Liver (tissue), 3 donors: Measurements from ENCODE around the gene L1TD1.

Experiments used
- ATF3 ChIP-seq: IDR thresholded peaks from 2 replicates; pipeline ENCODE4 v1.6.1; 2016; ENCODE audit warnings: antibody characterized with exemption
- FOXA1 ChIP-seq: IDR thresholded peaks from 2 replicates; pipeline ENCODE4 v1.6.1; 2016; ENCODE audit warnings: antibody characterized with exemption
- JUND ChIP-seq, 2 donors: IDR thresholded peaks; 2 replicates each; pipeline ENCODE4 v1.6.1; 2016; ENCODE audit warnings: antibody characterized with exemption in 2 of 2
- REST ChIP-seq: IDR thresholded peaks from 2 replicates; pipeline ENCODE4 v1.6.1; 2016; ENCODE audit warnings: antibody characterized with exemption, mild to moderate bottlenecking
- SP1 ChIP-seq: IDR thresholded peaks from 2 replicates; pipeline ENCODE4 v1.6.1; 2018; ENCODE audit warnings: antibody characterized with exemption, mild to moderate bottlenecking
- TAF1 ChIP-seq: conservative IDR thresholded peaks from 2 replicates; pipeline ENCODE4 v1.6.1; 2016; ENCODE audit warnings: antibody characterized with exemption, mild to moderate bottlenecking
- TF ChIP-seq, protein P1 (sequence below): fragments of 150-350 bp; IDR thresholded peaks from 2 replicates; pipeline ENCODE4 v1.5.1; 2017; ENCODE audit warnings: improper control_type of control experiment, low read depth, low read length; ENCODE audit not compliant: missing input control
- donor health status: healthy.
- donor health status: healthy.

DNA sequence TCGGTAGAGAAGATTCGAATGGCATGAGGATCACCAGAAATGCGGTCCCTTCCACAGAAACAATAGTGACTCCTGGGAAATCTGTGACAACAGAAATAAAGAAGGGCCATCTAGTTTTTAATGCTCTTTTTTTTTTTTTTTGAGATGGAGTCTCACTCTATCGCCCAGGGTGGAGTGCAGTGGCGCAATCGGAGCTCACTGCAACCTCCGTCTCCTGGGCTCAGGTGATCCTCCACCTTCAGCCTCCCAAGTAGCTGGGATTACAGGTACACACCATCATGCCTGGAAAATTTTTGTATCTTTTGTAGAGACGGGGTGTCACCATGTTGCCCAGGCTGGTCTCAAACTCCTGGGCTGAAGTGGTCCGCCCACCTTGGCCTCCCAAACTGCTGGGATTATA, 43.9 kb downstream of the L1TD1 start:
- TF ChIP-seq JUND (IDR thresholded peaks at IDR 0.05) (no peak), FOXA1 (no peak), TAF1 (no peak), REST (no peak), SP1 (no peak), ATF3 (no peak)
- TF ChIP-seq, protein P1, sequence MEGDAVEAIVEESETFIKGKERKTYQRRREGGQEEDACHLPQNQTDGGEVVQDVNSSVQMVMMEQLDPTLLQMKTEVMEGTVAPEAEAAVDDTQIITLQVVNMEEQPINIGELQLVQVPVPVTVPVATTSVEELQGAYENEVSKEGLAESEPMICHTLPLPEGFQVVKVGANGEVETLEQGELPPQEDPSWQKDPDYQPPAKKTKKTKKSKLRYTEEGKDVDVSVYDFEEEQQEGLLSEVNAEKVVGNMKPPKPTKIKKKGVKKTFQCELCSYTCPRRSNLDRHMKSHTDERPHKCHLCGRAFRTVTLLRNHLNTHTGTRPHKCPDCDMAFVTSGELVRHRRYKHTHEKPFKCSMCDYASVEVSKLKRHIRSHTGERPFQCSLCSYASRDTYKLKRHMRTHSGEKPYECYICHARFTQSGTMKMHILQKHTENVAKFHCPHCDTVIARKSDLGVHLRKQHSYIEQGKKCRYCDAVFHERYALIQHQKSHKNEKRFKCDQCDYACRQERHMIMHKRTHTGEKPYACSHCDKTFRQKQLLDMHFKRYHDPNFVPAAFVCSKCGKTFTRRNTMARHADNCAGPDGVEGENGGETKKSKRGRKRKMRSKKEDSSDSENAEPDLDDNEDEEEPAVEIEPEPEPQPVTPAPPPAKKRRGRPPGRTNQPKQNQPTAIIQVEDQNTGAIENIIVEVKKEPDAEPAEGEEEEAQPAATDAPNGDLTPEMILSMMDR, result no peak
